HG03196 (cell line): Measurements from ENCODE around the gene ITSN1.

Source experiments
- ATAC-seq: cut with Tn5 transposase; IDR thresholded peaks from one replicate; pipeline ENCODE4 v1.9.1; 2021; ENCODE audit not compliant: unreplicated experiment

ITSN1 gene

DNA sequence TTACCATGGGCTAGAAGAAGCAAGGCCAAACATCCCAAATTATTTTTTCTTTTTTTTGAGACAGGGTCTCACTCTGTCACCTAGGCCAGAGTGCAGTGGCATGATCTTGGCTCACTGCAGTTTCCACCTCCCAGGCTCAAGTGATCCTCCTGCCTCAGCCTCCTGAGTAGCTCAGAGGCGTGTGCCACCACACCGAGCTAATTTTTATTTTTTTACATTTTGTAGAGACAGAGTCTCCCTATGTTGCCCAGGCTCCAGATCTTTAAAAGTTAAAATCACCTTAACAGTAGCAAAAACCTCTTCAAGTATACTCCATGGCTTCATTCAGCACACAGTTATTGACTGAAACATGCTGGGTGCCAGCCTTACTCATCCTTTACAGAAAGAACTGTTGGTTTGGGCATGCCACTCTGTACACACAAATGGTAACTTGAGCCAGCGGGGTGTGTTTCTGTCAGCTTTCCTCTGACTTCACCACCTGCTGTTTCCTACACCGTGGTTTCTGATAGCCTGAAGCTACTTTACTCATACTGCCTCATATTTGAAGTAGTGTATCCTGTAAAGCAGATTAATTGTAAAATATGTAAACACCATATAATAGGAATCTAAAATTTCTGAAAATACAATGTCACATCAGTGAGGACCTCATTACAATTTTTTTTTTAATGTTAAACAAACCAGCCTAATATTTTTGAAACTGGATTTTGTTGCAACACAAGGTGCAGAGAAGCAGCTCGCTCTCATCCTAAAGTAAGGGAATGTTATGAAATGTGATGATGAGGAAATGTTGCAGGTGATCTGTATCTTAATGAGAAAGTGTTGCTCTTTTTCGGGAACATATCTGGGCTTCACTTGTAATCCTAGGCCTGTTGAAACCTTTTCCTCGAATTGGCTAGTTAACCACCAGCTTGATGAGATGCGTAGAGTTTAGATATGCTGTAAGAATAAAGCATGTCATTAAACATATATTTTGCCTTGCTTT is 159.4 kb downstream of the ITSN1 start:
- no peak for ATAC-seq

DNA sequence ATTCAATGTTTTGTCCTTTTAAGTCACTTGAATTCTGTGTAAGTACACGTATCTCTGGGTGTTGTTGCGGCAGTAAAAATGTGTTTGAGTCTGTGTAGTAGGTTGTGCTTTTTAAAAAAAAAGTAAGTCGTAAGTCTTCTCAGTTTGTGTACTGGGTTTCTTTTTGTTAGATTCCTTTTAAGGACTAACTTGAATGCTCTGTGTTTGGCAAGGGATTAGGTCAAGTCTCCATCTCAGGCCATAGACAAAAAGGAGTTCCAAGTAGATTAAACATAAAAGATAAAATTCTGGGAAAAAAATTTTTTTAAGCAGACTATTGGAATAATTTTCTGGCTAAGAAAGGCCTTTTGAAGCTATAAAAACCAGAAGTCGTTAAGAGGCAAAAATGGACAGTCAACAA is 160.2 kb downstream of the ITSN1 start:
- no peak for ATAC-seq

DNA sequence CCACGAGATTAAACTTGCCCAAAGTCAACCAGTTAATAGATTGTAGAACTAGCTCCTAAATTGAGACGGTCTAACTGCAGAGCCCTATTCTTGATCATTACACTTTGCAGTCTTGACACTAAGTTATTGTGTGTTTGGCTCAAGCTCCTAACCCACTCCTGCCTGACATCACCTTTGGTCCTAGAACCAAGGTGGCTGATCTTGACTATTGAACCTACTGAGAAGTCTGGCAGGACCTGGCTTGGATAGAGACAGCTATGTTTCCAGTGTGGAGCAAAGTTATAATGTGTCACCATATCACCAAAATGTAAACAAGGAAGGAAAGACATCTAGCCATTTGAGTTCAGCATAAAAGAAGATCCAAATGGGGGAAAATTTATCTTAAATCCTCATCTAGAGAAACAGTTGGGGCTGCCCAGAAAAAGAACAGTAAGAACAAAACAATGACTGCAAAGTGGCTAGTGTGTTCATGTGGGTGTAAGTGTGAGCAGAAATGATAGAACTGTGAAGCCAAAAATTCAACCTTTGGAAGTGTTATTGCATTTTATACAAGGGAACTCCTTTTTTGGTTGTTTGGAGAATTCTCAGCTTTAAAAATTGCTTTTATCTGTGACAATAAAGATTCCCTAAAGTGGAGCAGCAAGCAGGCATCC is 166.5 kb downstream of the ITSN1 start:
- no peak for ATAC-seq

DNA sequence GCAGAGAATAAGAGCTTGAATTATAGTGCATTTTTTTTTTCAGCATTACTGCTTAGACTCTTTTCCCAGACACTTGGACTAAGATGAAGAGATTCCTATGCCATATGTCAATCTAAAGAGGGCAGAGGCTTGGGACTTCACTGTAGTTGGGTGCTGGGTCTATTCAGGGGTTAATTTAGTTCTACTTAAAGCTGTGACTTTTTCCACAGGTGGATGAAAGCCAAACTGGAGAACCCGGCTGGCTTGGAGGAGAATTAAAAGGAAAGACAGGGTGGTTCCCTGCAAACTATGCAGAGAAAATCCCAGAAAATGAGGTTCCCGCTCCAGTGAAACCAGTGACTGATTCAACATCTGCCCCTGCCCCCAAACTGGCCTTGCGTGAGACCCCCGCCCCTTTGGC is 168.5 kb downstream of the ITSN1 start:
- ATAC-seq = no peak

DNA sequence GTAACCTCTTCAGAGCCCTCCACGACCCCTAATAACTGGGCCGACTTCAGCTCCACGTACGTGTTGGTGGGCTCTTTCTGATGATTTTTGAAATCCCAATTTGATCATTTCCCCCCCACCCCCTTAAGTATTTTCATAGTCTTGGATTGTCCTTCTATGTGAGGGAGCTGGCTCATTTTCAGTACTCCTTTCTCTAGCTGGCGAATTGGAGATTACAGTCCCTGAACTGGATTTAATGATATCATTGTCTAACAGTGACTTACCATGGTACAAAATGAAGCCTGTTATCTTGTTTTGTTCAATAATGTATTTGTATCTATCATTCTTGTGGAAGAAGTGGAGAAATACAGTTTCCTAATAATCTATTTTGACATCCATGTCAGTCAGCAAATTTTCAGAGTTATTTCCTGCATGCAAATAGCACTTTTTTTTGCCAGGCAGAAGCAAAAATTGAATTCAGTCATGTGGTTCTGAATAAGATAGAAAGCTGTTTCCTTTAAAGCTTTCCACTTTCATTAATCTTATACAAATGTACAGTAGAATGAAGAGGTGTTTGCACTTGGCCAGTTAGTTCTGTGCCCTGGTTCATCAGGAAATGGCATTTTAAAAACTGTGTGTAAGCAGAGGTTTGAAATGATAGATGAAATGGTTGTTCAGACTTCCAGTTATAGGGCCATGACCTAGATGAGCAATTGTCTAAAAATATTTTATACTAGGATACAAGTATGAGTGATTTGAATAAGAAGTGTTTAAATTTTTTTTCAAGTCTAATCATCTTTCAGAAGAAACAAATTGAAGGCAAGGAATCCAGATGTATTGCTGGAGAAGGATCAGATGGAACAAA is 169.1 kb downstream of the ITSN1 start:
- no peak for ATAC-seq

DNA sequence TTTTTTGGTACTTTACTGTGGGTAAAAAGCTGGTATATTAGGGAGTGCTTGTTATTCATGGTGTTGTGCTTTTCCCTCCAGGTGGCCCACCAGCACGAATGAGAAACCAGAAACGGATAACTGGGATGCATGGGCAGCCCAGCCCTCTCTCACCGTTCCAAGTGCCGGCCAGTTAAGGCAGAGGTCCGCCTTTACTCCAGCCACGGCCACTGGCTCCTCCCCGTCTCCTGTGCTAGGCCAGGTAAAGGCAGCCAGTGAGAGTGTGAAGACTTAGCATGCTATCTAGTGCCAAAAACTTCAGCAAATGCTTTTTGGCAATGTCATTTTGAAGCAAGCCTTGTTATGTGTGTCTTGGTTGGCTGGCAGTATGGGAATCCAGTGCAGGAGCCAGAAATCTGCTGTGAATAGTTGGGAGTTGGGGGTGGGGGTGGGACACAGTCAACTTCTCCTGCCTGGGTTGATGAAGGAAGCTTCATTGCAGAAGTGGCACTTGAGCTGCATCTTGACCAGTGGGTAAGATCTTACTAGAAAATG is 171.6 kb downstream of the ITSN1 start:
- ATAC-seq = no peak

DNA sequence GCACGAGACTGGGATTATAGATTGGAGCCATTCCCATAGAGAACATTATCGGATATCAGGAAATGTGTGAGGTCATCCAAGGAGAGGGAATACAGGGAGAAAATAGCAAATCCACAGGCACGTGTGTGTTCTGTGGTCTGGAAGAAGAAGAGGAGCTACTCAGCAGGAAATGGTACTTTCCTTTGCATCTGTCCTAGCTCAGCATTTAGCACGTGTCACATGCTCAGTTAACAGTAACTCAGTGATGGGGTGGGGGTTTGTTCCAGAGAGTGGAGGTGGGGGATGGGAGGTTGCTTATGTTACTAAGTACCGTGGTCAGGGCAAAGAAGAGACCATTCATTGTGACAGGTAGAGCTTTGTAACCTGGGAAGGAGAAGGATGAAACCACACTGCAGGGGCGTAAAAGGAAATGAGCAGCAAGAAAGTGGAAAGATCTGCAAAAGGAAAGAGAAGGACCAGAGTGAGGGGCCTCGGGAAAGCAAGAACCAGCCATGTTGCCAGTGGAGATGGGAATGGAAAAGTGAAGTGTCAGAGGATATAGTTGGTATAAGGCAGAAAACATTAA is 172.9 kb downstream of the ITSN1 start:
- no peak for ATAC-seq

DNA sequence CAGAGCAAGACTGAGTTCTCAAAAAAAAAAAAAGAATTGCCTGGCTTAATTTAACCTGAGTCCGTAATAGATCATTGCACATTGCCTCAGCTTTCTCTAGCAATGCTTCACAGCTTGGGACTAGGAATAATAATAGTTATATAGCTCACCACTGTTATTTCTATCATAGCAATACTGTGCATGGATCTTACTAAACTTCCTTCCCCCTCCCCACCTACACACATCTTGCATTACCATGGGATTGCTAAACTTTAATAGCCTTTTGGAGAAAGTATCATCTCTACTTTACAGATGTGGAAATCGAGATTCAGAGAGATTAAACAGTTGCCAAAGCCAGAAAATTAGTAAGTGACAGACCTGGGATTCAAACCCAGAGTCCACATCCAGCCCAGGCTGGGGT is 173.9 kb downstream of the ITSN1 start:
- ATAC-seq = no peak

DNA sequence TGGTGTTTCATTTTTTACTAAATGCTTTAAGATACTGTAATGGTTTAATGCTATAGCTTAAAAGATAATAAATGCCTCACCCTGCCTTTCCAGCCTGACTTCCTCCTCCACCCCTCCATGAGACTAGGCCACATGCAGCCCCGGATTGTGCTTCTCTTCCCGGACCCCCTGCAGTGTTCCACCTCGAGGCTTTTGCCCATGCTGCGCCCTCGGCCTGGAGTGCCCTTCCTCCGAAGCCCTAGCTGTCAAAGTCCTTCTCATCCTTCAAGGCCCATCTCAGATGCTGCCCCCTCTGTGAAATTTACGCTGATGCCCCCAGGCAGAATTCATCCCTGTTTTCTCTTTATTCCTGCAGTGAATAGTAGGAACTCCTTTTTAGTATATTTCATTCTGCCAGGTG is 174.8 kb downstream of the ITSN1 start:
- ATAC-seq = no peak

DNA sequence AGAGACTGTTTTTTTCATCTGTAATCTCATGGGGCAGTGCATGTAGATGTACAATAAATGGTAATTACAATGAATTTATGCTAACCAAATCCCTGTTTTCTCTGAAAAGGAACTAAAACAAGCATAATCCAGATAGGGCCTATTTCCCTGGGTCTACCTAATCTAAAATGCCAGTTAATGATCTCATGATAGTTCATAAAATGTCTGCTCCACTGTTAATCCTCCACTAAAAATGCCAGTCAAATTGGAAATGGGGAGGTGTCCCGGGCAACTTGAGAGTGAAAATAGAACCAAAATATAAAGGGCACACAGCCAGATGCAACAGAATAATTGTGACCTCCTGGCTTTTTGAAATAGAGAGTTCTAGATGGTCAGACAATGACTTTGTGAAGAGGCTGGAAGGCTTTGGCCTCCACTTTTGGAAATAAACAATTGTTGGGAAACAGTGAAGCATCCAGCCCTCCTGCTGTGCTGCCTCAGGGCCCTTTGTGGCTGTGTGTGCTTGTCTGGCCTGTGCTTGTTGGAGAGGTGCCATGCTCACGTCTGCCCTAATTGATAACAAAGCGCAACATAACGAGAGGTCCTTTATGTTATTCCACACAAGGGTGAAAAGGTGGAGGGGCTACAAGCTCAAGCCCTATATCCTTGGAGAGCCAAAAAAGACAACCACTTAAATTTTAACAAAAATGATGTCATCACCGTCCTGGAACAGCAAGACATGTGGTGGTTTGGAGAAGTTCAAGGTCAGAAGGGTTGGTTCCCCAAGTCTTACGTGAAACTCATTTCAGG is 175.6 kb downstream of the ITSN1 start:
- no peak for ATAC-seq

DNA sequence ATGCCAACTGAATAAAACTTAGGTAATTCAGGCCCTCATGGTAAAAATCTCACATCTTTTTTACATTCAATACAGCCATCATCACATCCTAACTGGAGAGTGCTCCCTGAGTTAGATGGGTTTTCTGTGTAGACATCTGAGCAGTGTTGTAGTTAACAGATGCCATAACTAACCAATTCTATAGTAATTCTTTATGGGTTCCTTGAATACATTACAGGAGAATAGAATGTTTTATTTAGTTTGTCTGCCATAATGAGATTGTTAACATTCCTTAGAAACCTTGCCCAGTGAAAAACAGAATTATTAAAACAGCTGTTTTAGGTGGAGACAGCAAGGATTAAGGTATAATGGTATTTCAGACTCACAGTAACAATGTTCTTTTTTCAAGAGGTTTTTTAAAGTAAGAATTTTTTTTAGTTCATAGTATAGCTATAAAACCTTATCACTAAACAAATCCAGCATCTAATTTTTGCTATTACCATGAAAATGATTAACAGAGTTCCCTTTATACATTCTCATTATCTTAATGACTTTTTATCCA is 178.0 kb downstream of the ITSN1 start:
- ATAC-seq = no peak

DNA sequence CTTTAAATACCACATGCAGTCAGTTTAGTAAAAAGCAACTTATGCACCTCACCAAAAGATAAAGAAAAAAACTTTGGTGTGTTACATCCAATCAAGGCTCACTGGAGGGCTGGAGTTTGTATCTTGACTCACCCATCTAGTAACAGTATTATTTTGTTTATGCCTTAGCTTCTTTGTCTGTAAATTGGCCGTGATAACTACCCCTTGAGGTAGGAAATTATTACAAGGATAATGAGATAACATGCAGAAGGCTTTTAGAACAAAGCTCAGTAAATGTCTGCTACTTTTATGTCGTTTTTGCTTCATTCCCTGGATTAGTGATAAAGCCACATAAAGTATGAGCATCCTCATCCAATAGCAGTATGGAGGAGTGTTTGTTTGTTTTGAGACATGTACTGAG is 178.5 kb downstream of the ITSN1 start:
- no peak for ATAC-seq

DNA sequence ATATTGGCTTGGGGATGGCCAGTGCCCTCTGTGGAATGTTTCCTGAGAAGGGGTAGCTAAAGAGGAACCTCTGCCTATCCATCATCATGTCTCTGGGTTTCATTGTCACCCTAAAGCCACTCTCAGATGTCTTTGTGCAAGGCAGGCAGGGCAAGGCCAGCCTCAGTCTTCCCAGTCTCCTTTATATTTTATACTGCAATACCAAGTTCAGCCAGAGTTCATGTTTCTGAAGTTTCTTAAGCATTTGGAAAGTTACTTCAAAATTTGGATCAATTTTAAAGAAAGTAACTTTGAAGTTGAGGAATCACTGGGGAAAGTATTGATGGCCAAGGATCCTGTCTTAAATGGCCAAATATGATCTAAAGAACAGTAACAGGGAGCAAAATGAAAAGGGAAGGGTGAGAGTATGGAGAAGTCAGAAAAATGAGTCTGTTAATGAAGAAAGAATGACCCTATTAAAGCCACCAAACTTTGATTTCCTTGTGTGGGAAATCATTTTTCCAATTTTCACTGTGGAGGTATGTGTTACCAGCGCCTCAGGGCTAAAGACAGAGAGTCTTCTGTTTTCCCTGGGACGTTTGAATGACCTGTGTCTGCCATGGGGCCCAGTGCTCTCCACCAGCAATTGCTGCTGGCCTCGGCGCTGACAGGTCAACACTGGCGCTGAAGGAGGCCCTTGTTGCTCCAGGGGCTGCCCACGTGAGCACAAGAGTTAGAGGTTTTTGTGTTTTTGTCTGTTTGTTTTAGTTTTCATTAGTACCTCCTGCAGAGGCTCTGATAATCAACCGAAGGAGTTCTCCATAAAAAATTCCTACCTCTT is 179.4 kb downstream of the ITSN1 start:
- ATAC-seq = no peak

DNA sequence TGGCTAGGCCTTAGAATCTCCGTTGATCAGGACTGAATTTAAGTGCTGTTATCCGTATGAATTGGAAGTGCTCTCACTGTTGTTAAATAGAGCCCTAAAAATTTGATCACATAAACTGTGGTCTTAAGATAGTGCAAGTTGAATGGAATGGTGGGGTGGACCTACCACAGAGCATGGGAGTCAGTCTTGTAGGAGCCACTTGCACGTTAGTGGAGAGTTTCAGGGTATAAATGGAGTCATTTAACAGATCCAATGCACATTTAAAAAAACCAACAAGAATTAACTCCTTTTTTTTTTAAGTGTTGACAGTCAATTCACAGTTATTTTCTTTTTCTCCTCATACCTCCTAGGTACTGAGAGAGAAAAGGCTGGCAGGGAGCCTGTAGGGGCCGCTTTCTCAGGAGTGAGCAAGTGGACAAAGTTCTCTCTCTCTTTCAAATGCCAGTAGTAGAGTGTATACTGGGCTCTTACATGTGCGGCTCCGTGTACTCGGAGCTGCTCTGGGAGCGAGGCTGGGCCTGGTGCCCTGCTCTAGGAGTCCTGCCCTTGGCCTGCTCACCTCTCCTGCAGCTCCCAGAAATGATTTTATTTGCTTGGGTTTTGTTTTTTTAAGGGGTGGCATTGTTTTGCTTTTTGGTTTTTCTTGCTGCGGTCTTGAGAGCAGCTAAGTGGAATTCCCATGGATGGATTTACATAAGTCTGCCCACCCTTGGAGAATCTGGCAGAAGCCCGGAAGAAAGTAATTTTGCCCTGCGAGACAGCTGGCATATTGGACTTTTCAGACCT is 182.0 kb downstream of the ITSN1 start:
- ATAC-seq = no peak

DNA sequence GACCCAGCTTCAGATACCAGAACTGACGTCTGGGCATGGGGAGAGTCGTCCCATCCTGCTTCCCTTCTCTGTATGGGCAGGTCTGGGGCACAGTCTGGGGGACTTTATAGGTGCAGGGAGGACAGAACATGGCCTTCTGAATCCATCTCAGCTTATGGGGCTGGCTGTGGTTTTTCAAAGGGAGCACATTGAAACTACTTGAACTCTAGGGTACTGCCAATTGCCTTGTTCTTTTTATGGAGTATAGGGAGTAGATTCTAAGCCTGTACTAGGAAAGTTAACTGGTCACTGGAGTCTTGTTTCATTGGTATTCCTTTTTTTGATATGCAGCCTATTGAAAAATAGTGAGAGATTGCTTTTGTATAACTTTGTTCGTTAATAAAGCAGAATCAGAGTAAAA is 183.1 kb downstream of the ITSN1 start:
- no peak for ATAC-seq

DNA sequence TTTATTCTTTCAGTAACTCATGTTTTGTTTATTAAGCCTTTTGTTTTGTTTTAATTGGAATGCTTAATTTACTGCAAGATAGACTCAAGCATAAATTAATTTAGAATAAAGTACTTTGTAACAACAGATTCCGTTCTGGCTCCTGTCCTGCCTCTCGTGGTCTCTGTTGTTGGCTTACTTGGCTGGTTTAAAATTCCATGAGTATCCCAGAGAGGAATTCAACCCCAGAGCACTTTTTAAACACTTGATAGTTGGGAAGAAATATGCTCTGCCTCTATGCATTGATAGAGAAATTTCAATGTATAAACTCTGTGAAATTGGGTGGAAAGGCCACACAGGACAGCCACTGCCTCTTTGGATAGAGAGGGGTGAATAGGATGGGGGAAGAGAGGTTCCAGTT is 183.6 kb downstream of the ITSN1 start:
- no peak for ATAC-seq

DNA sequence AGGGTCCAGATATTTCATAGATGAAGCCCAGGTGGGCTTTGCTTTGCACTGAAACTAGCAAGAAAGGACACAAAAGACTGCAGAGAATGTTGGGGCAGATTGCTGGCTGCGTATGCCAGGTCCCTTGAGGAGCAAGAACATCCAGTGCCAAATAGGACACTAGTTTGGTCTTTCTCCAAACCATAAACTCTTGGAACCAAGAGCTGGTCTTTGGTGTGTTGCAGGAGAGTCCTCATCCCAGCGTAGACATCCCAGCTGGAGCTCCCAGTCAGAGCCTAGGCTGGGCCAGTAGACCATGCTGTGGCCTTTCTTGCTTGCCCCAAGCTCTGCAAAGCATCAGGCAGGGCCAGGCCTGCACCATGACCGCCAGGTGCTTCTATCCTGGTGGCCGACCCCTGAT is 185.8 kb downstream of the ITSN1 start:
- no peak for ATAC-seq

DNA sequence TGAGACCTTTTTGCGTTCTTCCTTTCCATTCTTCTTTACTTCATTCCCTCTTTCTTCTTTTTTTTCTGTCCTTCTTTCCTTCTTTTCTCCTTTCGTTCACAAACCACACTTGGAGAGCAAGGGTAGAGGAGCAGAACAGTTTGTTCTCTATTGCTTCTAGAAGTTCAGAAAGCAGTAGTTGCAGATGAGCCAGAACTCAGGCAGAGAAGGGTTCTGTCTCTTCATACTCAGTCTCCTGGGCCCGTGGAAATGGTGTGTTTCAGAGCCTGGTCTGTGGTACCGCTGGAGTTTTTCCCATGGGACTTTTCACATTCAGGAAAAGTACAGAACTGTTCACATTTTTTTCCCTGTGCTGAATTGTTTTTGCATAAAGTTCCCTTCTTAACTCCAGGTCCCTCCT is 186.3 kb downstream of the ITSN1 start:
- ATAC-seq = no peak
